Iris pigment epithelial cell (primary cell): Measurements from ENCODE around the gene RETREG1.
"Not testable (repeated sequence)": the region's sequence is repeated elsewhere in the genome, so short reads cannot be mapped to it uniquely, and the experiment has no call there.

Experiments
- DNase-seq: peaks from one replicate; pipeline ENCODE4 v3.0.0-alpha.2; 2011; ENCODE audit warnings: low read depth

Gene RETREG1

DNA sequence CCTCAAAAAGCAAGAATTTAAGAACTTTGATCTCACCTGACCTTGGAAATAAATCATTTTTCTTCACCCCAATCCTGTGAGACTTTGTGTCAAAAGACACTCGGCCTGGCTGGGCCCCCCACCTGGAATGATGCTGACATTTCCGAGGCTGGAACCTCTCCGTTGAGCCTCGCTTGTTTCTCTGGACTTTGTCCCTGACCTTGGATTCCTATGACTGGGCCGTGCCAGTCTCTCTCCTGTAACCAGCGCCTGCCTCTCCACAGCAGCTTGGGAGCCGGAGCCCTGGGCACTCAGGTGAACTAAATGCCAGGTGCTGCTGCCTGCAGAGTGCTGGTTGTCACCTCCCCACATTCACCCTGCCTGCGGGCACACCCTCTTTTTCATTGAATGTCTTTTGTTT lies 62.7 kb downstream of the RETREG1 start:
- no peak for DNase-seq

DNA sequence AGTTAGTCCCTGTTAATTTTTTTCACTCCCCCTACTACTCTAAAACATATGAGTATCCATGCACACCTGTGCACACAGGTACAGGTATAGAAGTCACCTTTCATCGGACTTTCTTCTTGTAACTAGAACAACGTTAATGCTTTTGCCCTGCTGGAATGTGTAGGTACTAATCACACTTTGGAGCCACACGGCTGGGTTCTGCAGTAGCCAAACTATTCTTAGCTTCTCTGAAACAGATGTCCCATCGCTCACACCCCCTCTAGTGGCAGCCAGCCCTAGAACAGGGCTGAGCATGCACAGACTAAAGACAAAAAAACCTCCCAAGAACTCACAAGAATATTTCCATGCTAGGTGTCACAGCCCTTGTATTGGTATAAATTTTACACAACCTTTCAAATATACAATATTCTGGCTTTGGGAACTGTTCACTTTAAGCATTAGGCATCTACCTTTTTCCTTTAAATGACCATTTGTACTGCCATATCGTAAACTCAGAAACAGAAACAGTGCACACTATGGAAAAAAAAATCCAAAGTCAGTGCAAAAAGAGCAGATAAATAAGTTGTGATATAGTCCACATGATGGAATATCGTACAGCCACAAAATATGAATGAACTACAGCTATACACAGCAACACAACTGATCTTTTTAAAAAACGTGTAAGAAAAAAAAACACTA lies 64.0 kb downstream of the RETREG1 start:
- DNase-seq, result peak; percentile 74

DNA sequence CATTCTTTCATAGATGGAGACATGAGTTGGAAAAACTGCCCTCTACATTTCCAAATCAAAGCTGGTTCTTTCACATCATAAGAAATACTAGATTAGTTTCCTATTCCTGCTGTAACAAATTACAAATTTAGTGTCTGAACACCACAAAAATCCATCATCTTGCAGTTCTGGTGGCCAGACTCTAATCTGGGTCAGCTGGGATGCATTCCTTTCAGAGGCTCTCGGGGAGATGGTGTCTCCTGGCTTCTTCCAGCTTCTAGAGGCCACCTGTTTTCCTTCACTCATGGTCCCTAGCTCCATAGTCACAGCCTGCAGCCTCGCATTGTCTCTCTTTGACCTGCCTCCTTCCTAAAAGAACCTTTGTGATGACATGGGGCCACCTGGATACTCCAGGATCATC lies 65.2 kb downstream of the RETREG1 start:
- no peak for DNase-seq

DNA sequence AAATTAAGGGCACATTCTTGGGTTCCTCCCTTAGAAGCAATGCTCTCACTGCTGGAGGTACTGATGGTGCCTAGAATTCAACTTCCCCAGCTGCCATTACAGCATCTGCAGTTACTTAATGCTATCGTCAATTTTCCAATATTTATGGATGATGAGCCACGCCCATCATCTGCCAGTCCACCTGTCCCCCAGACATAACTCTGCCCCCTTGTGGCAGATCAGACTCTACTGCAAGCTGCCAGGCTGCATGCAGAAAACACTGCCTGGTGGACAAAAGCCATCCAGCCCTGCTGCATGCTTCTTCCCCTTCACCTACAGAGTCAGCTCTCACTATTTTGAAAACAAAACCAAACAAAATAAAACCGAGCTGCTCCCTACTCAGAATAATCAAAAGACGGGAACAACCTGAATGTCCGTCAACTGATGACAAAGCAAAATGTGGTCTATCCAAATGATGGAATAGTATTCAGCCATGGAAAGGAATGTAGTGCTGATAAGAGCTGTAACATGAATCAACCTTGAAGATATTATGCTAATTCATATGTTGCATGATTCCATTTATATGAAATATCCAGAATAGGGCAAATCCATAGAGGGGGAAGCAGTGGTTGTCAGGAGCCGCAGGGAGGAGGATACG lies 66.4 kb downstream of the RETREG1 start:
- DNase-seq, result peak; percentile 69

DNA sequence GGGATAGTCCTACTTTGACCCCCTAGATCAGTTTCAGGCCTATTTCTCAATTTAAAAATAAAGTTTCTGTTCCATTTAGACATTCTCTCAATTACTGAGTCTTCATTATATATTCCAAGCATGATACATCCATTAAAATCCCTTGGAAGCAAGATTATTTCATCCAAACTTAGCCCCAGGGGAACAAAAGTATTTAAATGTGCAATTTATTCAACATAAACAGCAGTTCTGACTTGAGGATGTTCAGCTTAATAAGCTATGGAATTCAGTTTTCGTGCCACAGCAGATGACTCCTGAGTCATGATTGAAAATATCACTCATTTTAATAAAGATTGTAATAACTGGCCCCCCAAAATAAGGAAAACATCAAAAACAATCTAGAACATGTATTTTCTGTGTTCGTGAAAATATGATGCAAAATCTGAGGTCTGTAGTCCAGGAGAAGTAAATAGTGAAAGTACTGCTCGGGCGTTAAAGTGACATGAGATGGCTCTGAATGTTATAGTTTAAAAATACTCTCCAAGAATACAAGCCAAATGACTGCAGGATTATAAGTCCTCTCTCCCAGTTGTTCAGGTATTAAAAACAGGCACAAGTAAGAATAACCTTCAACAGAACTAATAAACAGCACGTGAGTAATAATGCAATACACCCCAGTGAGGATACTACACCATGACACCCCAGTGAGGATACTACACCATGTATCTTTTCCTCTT lies 67.1 kb downstream of the RETREG1 start:
- no peak for DNase-seq

DNA sequence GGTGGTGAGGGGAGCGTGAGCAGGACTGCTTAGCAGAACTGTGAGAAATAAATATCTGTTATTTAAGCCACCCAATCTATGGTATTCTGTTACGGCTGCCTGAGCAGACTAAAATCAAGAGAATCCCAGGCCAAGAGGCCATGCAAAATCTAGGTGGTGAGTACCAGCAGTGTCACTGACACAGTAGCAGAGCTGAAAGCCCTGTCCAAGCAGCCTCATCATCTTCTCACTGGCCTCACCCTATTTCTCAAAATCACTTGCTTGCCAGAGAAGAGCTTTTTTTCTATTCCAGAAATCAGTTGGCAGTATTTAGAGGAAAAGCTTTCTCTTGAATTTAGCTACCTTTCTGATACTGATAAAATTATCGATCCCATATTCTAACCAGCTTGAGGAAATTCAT lies 68.0 kb downstream of the RETREG1 start:
- no peak for DNase-seq

DNA sequence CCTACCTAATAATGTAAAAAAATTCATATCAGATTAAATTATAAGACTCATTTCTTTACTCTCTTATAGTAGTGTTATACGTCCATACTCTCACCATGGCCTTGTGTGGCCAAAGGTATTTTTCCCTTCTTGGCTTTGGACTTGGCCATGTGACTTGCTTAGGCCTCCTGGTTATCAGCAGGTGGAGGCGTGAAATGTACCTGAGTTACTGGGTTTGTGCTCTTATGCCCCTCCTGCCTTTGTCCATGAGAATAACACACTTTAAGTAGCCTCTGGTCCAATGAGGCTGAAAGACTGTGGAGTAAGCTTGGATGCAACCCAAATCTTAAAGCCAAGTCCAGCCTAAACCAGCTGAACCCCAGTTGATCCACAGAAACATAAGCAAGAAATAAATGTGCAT lies 68.7 kb downstream of the RETREG1 start:
- no peak for DNase-seq

DNA sequence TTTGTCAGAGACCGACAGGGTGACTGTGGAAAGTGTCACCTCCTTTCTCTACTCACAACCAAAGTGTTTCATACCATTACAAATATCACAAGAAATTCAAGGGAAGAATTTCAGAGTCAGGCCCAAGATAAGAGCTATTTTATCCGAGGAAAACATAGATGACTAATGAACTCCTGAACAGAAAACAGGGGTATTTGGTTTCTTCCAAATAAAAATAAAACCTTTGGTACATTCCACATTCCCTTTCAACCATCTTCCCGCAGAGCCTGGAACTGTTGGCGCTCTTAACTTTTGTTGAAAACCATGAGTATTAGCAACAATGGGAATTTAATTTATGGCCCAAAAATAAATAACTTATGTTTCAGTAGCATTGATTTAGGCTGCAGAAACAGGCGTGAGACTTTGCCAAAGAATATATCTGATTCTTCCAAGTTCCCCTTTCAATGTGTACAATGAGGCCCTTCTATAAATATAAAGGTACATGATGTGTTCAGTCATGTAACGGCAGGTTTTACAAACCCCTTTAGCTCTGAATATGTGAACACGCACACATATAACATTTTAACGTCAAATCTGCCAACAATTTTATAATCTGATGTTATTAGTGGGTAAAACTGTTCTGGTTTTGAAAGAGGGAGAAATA lies 69.5 kb downstream of the RETREG1 start:
- DNase-seq, result peak; percentile 47

DNA sequence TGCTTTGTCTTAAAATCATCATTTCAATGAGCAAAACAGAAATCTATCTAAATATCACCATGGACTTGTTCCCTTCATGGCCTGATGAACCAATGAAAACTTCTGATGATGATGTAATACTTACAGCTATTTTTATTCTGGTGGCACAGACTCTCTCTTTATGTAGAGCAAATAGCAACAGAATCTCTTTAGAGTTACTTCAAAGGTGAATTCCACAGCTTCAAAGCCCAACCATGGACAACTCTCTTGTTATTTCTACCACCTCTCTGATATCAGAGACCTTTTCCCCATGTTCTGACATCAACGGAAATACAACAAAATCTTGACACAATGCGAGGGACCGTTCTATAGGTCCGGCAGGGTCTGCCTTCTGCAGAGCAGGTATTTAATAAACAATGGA lies 70.1 kb downstream of the RETREG1 start:
- peak; percentile 41 for DNase-seq

DNA sequence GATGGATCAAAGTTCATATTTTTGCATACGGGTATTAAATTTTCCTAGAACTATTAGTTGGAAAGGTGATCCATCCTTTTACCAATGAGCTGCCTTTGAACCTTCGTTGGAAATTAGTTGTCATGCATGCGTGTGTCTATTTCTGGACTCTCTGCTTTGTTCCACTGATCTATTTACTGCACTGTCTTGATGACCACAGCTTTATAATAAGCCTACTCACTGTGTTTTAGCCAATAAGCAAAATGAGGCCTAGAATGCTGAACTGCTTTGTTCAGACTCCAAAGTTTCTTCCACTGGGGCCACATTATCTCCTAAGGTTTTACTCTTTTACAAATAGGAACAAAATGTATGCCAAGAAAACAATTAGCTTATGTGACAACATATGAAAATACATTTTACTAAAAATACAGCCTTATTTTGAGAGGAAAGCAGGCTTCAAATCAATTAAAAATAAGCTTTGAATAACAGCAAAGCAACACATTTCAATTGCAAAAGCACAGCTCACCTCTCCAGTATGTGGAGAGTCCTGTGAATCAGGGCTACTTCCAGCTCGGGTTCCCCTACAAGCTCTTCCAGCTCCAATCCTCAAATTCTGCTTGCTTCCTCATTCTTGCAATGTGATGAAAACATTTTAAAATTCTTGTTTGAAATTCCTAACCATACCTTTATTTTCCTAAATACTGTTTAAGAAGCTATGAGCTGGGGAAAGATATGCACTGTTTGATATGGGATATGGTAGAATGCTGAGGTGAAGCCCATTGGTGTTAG lies 72.0 kb downstream of the RETREG1 start:
- peak; percentile 56 for DNase-seq

DNA sequence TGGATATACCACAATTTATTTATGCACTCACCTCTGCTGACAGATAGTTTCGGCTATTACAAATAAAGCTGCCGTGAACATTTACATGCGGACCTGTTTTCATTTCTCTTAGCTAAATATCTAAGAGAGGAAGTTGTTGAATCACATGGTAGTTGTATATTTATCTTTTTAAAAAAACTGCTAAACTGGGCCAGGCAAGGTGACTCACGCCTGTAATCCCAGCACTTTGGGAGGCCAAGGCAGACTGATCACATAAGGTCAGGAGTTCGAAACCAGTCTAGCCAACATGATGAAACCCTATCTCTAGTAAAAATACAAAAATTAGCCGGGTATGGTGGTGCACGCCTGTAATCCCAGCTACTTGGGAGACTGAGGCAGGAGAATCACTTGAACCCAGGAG lies 73.6 kb downstream of the RETREG1 start:
- DNase-seq, result peak; percentile 86

DNA sequence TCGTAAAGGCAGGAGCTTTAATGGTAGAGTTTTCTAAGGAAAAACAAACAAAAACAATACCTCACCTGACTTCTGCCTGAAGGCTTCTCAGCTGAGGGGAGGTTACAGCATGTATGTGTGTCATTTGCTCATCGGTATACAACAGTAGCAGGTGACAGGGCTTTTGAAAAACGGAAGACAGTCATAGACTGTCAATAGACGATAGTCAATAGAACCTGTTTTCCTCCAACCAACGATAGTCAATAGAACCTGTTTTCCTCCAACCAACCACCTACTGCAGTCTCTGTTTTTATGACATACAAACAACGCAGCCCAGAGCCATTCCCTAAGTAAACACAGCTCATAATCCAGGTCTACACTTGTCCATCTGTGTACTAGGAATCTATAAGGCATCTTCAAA lies 74.6 kb downstream of the RETREG1 start:
- DNase-seq, result no peak

DNA sequence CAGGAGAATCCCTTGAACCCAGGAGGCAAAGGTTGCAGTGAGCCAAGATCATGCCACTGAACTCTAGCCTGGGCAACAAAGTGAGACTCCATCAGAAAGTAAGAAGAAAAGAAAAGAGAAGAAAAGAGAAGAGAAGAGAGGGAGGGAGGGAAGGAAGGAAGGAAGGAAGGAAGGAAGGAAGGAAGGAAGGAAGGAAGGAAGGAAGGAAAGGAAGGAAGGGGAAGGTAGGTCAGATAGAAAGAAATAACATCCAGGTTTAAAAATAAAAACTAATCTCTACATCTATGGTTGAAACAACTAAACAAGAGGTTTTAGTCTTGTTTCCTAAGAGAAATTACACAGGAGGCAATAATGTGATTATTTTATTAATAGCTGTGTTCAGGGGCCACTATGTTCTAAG lies 75.2 kb downstream of the RETREG1 start:
- DNase-seq, result not testable (repeated sequence)

DNA sequence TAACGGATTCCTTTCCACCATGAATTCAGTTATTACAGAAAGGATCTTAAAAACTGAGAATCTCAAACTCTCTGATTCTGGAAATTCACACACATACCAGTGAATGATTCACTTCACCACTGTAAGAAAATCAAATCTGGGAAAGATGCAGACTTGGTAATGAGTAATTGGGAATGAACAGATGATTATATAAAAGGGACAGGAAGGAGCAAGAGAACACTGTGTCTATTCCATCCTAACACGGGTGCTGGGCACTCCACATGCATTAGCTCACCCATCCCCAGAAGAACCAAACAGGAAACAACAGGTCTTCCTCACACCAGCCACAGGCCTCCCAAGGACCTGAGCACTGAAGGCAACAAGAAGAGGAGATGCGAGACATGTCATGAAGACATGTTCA lies 76.4 kb downstream of the RETREG1 start:
- DNase-seq, result peak; percentile 86

DNA sequence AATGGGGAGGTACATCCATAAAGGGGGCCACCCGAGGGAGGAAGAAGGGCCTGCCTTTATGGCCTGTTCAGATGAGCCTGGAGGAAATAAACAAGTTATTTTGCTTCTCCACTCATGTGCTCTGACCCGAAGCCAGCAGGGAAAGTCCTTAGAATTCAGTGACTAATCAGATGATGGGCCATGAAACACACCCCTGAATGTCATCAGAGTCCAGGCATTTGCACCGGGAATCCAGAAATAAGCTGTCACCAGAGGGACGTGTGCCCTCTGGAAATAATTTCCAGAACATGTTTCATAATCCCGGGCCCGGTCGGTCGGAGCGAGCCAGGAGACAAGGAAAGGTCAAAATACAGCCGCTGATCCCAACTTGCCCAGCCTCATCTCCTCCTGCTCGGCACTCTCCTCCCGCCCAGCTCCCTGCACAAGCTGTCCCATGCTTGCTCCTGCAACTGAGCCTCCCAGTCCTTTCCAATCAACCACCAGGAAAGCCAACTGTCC lies 77.6 kb downstream of the RETREG1 start:
- peak; percentile 89 for DNase-seq

DNA sequence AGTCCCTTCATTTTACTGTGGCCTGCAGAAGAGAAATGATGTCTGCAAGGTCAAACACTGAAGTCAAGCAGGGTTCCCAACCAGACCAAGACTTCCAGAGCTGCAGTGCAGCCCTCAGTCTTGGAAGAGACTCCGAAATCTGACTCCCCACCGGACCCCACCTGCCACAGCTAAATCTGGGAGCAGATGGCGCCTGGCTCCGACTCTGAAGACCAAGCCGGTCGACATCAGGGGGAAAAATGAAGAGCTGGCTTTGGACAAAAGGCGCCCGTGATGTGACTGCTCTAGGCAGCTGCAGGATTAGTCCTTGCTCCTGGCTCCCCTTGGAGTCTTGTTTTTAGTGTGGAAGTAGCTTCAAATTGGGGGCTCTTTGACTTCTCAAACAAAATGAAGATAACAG lies 78.8 kb downstream of the RETREG1 start:
- DNase-seq, result no peak

DNA sequence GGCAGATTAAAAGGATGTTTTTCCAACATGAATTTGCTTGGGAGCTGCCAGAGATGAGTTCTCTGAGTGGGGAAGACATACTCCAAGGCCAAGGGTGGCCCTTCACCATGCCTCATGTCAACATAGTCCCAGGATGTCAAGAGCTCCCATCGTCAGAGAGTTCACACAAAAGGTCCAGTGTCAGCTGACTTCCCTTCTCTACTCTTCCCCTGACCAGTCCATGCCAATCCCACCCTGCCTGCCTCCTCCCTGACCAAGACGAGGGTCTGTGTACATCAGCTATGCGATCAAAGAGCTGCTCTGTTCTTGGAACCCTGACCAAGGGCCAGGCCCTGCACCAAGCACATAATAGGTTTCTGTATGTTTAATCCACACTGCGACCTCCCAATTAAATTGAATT lies 80.0 kb downstream of the RETREG1 start:
- no peak for DNase-seq

DNA sequence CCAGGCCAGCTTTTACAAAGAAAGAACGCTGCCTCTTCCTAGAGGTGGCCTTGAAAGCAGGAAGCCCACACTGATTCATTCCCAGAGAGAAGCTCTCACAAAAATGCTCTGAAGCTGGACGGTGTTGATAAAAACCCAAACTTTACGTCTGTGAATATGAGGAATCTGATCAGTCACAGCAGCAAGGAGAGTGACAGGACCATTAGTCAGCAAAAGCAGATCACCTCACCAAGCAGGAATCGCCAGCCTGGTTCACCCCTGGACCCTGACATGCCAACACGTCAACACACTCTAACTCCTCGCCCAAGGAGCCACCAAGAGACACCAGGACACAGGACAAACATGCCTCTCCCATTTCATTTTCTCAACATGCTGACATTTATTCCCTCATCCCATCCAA lies 80.6 kb downstream of the RETREG1 start:
- DNase-seq, result peak; percentile 79

DNA sequence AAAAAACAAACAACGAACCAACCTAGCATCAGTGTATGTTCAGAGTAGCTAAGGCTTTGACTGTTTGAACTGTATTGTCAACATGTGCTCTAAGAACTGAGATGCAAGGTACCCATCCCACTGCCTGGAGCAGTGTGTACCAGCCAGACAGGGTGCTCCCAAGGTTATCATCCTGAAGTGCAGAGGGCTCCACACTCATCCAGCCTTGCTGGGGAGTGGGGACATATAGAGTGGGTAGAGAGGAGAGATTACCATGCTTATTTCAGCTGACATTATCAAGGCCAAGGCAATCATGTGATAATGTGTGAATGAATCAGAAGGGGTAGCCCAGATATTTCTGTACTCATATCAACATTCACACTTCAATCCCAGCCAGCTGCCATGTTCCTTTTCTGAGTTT lies 82.5 kb downstream of the RETREG1 start:
- DNase-seq, result no peak

DNA sequence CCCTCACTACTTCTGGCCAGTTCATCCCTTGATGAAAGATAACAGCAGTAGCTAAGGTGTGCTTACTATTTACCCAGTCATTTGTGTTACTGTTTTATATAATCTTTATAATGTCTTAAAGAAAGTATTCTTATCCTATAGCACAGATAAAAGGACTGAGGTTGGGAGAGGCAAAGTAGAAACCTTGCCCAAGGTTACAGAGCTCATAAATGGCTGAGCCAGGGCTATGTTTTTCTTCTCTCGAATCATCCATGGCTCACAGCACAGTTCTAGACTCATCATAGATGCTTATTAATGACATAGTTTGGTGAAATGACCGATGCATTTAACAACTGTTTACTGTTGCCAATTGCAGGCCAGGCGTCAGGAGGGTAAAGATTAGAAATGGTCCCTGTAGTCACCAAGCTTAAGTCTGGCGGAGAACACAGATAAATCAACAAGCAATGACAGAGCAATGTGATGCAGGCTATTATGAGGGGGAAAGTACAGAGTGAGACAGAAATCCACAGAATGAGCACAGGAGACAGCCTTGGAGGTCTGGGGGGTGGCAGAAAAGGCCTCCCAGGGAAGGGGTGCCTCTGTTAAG lies 85.6 kb downstream of the RETREG1 start:
- no peak for DNase-seq

DNA sequence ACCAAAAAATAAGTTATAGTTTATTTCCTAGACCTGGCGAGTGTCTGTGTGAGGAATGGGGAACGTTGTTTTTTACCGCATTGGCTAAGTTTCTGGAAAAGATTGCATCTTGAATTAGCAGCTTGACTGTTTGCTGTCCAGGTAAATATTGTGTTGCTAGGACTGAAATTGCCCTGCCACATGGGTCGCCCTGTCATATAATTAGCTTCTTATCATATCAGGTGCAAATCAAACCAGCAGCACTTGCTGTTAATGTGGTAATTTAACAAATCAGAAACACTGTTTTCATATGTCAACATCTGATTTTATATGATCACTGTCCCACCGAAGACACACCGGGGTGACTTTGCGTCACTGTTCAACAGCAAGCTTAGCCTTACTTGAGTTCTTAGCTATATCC lies 87.5 kb downstream of the RETREG1 start:
- DNase-seq, result no peak
